DOHH2 (cell line): Measurements from ENCODE around the gene CORO1C.

ENCODE experiments used
- H3F3A ChIP-seq: fragments of 200-600 bp; sonication (generic), shearing (Covaris generic); 2 replicates; pipeline ENCODE4 v1.6.0; 2016; ENCODE audit warnings: antibody characterized with exemption, mild to moderate bottlenecking; ENCODE audit not compliant: control insufficient read depth, insufficient read depth
- H3K27ac ChIP-seq: fragments of 200-600 bp; sonication (generic); 2 replicates; pipeline ENCODE4 v1.5.1; 2014; ENCODE audit warnings: low read depth, mild to moderate bottlenecking, low read length, moderate library complexity
- H3K27me3 ChIP-seq: fragments of 200-600 bp; sonication (generic); 2 replicates; pipeline ENCODE4 v1.6.1; 2014; ENCODE audit warnings: mild to moderate bottlenecking, low read length, mixed read lengths; ENCODE audit not compliant: control insufficient read depth
- H3K36me3 ChIP-seq: fragments of 200-600 bp; sonication (generic); 2 replicates; pipeline ENCODE4 v1.6.1; 2014; ENCODE audit warnings: mild to moderate bottlenecking, low read length, moderate library complexity, mixed read lengths; ENCODE audit not compliant: control insufficient read depth
- H3K4me1 ChIP-seq: fragments of 200-600 bp; sonication (generic); 2 replicates; pipeline ENCODE4 v1.6.1; 2014; ENCODE audit warnings: mild to moderate bottlenecking, low read length, mixed read lengths; ENCODE audit not compliant: control insufficient read depth
- H3K4me2 ChIP-seq: fragments of 200-600 bp; sonication (generic); 2 replicates; pipeline ENCODE4 v1.6.0; 2014; ENCODE audit warnings: mild to moderate bottlenecking, low read length, moderate library complexity
- H3K4me3 ChIP-seq: fragments of 200-600 bp; sonication (generic); 2 replicates; pipeline ENCODE4 v1.5.1; 2014; ENCODE audit warnings: mild to moderate bottlenecking, low read length, mixed read lengths
- H3K79me2 ChIP-seq: fragments of 200-600 bp; sonication (generic); 2 replicates; pipeline ENCODE4 v1.6.1; 2014; ENCODE audit warnings: mild to moderate bottlenecking, low read length, mixed read lengths; ENCODE audit not compliant: control insufficient read depth
- H3K9me2 ChIP-seq: fragments of 200-600 bp; sonication (generic); replicated peaks from 2 replicates; pipeline ENCODE4 v1.6.1; 2014; ENCODE audit warnings: mild to moderate bottlenecking, low read length, mixed read lengths; ENCODE audit not compliant: control insufficient read depth
- H3K9me3 ChIP-seq: fragments of 200-600 bp; sonication (generic); 2 replicates; pipeline ENCODE4 v1.6.1; 2014; ENCODE audit warnings: antibody characterized with exemption, low read length, mixed read lengths; ENCODE audit not compliant: control insufficient read depth, insufficient read depth
- H4K20me1 ChIP-seq: fragments of 200-600 bp; sonication (generic); 2 replicates; pipeline ENCODE4 v1.6.0; 2014; ENCODE audit warnings: low read depth, mild to moderate bottlenecking, antibody characterized with exemption, low read length, moderate library complexity; ENCODE audit not compliant: control insufficient read depth, insufficient read depth
- EZH2phosphoT487 ChIP-seq: fragments of 200-600 bp; sonication (generic); IDR thresholded peaks from 2 replicates; pipeline ENCODE4 v1.6.1; 2017; ENCODE audit warnings: borderline replicate concordance, mild to moderate bottlenecking, antibody characterized with exemption, low read length, moderate library complexity, mixed read lengths
- TF ChIP-seq, protein P1 (sequence below): fragments of 200-600 bp; sonication (generic); IDR thresholded peaks from one replicate; pipeline ENCODE4 v1.5.1; 2014; ENCODE audit warnings: antibody characterized with exemption, mild to moderate bottlenecking, low read depth, low read length; ENCODE audit not compliant: poor library complexity, severe bottlenecking

The CORO1C gene

DNA sequence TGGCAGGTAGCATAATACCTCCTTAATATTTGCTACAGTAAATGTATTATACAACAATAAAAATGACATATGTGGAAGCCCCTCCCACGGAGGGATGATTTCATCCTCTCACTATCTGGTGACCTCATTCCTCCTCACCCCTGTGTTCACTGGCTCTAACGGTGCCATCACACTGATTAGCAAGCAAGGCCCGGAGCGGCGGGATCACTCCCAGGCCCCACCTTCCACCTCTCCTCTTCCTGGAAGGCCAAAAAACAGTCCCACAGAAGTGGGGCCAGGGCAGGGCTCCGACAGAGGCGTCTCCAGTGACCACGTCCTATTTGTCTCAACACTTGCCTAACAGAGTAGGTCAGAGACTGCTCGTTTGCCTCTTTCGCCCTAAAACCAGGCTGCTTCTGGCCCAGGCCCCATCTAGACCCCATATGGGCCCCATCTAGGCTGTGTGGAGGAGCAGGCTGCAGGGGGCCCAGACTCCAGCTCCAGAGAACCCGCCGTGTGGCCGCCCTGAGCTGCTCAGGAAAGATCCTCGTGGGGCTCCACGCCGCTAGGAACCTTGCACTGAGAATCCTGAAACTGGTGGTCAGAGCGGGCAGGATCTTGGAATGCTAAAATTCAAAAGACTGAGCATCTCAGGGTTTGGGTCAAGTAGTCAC, 101.4 kb downstream of the CORO1C start:
- TF ChIP-seq, protein P1, sequence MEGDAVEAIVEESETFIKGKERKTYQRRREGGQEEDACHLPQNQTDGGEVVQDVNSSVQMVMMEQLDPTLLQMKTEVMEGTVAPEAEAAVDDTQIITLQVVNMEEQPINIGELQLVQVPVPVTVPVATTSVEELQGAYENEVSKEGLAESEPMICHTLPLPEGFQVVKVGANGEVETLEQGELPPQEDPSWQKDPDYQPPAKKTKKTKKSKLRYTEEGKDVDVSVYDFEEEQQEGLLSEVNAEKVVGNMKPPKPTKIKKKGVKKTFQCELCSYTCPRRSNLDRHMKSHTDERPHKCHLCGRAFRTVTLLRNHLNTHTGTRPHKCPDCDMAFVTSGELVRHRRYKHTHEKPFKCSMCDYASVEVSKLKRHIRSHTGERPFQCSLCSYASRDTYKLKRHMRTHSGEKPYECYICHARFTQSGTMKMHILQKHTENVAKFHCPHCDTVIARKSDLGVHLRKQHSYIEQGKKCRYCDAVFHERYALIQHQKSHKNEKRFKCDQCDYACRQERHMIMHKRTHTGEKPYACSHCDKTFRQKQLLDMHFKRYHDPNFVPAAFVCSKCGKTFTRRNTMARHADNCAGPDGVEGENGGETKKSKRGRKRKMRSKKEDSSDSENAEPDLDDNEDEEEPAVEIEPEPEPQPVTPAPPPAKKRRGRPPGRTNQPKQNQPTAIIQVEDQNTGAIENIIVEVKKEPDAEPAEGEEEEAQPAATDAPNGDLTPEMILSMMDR = no peak
- TF ChIP-seq EZH2phosphoT487 = no peak
- Histone ChIP-seq H3K27ac (no peak overlapping the region), H3K4me1 (peaks cover 54% of the 10 kb centered on the region), H4K20me1 (no peaks in the 10 kb centered on the region), H3K9me2 (no peaks in the 10 kb centered on the region), H3K4me3 (no peak overlapping the region), H3K36me3 (no peaks in the 10 kb centered on the region), H3K27me3 (0 out of 2 replicates have a peak, but pooled peaks cover 3% of the 10 kb centered on the region), H3K79me2 (no peaks in the 10 kb centered on the region), H3K9me3 (no peaks in the 10 kb centered on the region), H3K4me2 (no peak overlapping the region), H3F3A (peaks cover 13% of the 10 kb centered on the region)

DNA sequence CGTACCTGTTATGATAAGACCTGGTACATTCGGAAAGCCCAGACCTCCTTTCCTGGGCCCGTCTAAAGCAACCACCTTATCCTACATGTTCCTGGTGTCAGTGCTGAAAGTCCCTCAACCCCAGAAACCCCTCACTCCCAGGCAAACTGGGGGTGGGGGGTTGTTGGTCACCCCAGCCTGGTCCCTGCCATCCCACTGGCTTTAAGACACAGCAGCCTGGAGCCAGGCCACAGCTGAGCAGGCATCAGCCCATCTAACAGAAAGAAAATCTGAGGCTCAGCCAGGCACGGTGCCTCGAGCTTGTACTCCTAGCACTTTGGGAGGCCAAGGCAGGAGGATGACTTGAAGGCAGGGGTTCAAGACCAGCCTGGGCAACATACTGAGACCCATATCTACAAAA, 102.2 kb downstream of the CORO1C start:
- H4K20me1 ChIP-seq = no peaks in the 10 kb centered on the region
- 0 out of 2 replicates have a peak, but pooled peaks cover 3% of the 10 kb centered on the region for H3K27me3 ChIP-seq
- H3K9me3 ChIP-seq = no peaks in the 10 kb centered on the region
- H3K9me2 ChIP-seq = no peaks in the 10 kb centered on the region
- no peaks in the 10 kb centered on the region for H3K79me2 ChIP-seq
- no peak for TF ChIP-seq EZH2phosphoT487
- H3K4me1 ChIP-seq = peaks cover 46% of the 10 kb centered on the region
- no peak overlapping the region for H3K27ac ChIP-seq
- no peak overlapping the region for H3K4me3 ChIP-seq
- peaks cover 5% of the 10 kb centered on the region for H3F3A ChIP-seq
- H3K36me3 ChIP-seq = no peaks in the 10 kb centered on the region
- H3K4me2 ChIP-seq = no peak overlapping the region

DNA sequence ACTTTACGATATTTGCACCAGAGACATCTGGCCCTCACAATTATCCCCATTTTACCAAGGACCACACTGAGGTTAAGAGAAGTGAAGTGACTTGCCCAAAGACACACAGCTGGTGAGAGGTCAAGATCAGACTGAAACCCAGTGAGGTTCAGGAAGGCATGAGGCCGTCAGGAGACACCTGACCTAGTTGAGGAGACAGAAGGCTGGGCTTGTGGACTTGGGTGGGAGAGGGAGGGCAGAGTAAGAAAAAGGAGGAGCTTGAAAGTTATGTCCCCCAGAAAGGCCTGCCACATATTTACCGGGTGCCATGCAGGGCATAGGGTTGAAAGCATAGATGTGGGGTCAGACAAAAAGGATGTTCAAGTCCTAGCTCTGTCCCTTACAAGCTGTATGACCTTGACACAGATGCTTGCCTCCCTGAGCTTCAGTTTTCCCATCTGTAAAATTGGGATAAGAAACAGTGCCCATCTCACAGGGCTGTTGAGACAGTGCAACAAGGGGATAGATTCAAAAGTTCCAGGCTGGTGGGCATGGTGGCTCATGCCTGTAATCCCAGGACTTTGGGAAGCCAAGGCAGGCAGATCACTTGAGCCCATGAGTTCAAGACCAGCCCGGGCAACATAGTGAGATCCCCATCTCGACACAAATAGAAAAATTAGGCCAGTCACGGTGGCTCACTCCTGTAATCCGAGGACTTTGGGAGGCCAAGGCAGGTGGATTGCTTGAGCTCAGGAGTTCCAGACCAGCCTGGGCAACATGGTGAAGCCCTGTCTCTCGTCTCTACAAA, 104.0 kb downstream of the CORO1C start:
- no peak overlapping the region for H3K27ac ChIP-seq
- H3K9me2 ChIP-seq = no peaks in the 10 kb centered on the region
- no peaks in the 10 kb centered on the region for H4K20me1 ChIP-seq
- 0 out of 2 replicates have a peak, but pooled peaks cover 3% of the 10 kb centered on the region for H3K27me3 ChIP-seq
- H3K4me3 ChIP-seq = no peak overlapping the region
- no peak overlapping the region for H3K4me2 ChIP-seq
- no peak for TF ChIP-seq EZH2phosphoT487
- TF ChIP-seq, protein P1 = no peak
- no peaks in the 10 kb centered on the region for H3K79me2 ChIP-seq
- peaks cover 31% of the 10 kb centered on the region for H3K4me1 ChIP-seq
- H3K36me3 ChIP-seq = no peaks in the 10 kb centered on the region
- H3F3A ChIP-seq = no peaks in the 10 kb centered on the region; the same call in 1 of the 2 replicates
- no peaks in the 10 kb centered on the region for H3K9me3 ChIP-seq

DNA sequence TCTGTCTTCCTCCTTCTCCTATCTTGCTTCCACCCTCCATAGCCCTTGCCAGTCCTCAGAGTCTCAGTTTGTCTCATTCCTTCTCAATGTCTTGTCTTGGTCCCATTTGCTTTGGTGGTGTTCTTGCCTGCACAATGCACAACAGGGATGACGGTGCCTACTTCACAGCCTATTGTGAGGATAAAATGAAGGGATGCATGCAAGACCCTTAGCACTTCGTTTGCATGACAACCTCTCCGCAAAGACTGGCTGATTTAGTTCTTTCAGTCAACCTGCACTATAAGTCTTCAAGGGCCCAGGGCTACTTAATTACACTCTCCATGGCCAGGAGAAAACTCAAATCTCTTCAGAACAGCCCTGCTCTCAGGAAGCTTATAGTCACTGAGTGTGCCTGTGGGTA, 106.1 kb downstream of the CORO1C start:
- no peak overlapping the region for H3K4me2 ChIP-seq

More for the DNA sequence above, 106.1 kb downstream of the CORO1C start:
- Histone ChIP-seq H3K4me3 (no peak overlapping the region), H3K27ac (no peak overlapping the region), H3F3A (no peaks in the 10 kb centered on the region), H3K27me3 (0 out of 2 replicates have a peak, but pooled peaks cover 3% of the 10 kb centered on the region), H4K20me1 (no peaks in the 10 kb centered on the region), H3K36me3 (no peaks in the 10 kb centered on the region), H3K9me2 (no peaks in the 10 kb centered on the region), H3K9me3 (no peaks in the 10 kb centered on the region), H3K79me2 (no peaks in the 10 kb centered on the region), H3K4me1 (peaks cover 17% of the 10 kb centered on the region)
- no peak for TF ChIP-seq EZH2phosphoT487
- TF ChIP-seq, protein P1 = no peak
